SW480 (cell line): Measurements from ENCODE around the gene PEAK3.
A peak's percentile ranks its signal among the peaks of the same experiment; 100 is the strongest.

Source experiments
- DNase-seq: peaks from one replicate; pipeline ENCODE4 v3.0.0-alpha.2; 2016; ENCODE audit warnings: low spot score

Gene PEAK3

DNA sequence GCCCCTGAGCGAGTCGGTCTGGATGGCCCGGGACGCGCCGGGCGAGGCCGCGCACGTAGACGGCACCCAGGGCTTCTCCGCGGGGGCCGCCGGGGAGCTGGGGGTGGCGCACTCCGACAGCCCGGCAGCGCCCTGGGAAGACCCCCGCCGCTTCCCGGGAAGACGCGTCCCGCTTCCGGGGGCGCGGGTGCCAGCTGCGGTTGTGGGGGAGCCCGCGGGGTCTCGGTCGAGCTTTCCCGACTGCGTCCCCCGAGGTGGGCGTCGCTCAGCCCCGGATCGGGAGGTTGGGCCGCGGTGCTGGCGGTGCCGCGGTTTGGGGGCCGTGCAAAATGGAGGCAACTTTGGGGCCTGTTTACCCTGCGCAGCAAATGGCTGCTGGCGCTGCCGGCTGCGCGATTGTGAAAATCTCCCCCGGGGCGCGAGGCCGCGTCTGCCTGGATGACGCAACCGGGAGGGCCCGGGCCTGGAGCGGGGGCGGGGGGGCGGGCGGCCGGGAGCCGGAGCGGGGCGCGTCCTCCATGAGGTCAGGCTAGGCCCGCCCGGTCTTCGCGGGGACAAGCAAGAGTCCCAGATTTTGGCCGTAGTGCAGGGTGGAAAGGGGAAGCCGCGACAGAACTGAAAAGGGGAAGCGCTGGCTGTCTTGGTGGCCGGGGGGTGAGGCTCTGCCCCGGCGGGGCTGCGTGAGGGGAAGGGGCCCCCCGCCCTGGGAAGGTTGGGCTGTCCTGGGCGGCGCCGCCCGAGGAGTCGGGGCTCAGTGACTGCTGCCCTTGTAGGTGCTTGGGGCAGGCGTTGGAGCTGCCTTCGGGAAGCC is 11.3 kb downstream of the PEAK3 start:
- peak; percentile 34 for DNase-seq

DNA sequence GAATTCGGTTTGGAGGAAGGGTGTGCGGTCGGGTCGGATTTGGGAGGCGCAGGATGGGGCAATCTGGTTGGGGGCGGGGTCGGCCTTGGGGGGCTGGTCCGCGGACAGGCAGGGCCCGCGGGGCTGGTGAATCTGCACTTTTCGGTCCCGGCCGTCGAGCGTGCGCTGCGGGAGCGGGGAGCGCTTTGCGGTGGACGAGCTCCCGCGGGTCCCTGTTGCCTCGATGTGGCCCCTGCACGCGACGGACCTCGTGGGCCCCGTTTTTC is 11.9 kb downstream of the PEAK3 start:
- no peak for DNase-seq

DNA sequence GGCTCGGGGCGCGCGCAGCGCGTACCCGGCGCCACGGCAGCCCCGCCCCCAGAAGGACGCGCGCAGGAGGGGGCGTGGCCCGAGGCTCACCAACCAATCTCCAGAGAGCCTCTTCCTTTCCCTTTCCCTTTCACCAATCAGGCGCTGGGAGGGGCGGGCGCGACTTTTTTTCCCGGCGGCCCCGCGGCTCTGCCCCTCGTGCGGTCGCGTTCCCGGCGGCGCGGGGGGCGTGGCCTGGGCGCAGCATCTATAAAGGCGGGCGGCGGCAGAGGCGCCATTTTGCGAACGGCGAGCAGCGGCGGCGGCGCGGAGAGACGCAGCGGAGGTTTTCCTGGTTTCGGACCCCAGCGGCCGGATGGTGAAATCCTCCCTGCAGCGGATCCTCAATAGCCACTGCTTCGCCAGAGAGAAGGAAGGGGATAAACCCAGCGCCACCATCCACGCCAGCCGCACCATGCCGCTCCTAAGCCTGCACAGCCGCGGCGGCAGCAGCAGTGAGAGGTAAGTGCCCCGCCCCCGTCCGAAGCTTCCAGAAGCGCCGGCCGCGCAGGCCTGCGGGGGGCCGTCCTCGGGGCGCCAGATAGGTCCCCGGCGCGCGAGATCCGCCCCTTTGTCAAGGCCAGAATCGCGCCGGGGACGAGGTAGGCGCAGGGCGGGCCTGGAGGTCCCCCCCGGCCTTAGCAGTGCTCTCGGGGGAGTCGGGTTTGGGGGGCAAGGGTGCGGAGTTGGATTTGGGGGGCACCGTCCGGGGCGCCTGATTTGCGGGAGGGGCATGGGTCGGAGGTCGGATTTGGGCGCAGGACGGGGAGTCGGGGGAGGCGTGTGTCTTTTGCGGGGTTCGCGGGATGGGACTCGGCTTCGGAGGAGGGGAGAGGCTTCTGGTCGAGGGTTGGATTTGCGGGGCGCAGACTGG is 12.5 kb downstream of the PEAK3 start:
- DNase-seq = peak; percentile 90

DNA sequence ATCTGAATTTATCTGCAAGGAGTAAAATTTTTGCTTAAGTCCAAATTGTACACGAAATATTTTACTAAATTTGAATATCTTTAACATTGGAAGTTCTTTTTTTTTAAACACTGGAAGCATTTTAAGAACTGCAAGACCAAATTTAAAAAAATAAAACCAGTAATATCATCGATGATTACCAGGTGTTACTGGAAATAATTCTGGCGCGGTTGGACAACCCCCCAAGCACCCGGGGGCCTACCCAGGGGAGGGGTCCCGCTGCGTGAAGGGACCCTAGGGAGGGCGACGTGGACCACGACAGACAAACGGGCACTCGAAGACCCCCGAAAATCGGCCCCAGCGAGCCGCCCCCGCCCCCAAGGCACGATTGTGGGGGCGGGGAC is 13.1 kb downstream of the PEAK3 start:
- no peak for DNase-seq

DNA sequence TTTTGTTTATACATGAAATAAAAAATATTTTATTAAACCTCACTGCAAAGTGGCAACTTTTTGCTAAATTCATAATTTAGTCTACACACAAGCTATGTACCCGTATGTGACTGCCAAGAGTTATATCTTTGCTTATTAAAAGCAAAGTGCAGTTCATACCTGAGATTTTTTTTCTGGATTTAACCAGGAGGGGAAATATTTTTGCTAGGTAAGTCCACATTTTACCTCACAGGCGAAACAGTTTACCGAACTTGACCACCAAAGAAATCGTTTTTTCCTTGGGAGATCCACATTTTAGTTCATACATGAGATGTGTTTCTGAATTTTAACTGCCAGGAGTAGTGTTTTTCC is 13.5 kb downstream of the PEAK3 start:
- DNase-seq = no peak

DNA sequence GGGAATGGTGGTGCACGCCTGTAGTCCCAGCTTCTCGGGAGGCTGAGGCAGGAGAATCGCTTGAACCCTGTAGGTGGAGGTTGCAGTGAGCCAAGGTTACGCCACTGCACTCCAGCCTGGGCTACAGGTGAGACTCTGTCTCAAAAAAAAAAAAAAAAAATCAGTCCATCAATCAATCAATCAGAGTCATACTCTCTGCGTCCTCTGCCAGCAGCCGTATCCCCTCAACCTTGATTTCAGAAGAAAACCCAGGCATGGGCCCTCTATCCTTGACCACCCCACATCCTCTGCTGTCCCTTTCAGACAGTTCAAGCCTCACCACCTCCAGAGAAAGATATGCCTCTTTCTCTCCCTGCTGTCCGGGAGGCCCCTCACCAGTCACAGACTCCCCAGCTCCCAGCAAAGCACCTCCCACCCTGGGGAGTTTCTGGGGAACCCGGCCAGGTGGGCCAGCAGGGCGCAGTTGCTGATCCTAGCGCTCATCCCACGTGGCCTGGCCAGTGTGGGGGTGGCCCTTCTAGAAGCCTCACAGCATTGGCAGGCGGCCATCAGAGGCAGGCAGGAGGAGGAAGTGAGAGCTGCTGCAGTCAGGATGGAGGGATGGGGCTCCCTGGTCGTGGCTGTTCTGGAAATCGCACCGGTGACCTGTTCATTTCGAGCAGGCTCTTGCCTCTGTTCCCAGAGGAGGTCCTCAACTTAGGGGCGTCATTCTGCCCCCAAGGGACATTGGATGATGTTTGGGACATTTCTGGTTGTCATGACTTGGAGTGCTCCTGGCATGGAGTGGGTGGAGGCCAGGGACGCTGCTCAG is 15.6 kb downstream of the PEAK3 start:
- DNase-seq = no peak

DNA sequence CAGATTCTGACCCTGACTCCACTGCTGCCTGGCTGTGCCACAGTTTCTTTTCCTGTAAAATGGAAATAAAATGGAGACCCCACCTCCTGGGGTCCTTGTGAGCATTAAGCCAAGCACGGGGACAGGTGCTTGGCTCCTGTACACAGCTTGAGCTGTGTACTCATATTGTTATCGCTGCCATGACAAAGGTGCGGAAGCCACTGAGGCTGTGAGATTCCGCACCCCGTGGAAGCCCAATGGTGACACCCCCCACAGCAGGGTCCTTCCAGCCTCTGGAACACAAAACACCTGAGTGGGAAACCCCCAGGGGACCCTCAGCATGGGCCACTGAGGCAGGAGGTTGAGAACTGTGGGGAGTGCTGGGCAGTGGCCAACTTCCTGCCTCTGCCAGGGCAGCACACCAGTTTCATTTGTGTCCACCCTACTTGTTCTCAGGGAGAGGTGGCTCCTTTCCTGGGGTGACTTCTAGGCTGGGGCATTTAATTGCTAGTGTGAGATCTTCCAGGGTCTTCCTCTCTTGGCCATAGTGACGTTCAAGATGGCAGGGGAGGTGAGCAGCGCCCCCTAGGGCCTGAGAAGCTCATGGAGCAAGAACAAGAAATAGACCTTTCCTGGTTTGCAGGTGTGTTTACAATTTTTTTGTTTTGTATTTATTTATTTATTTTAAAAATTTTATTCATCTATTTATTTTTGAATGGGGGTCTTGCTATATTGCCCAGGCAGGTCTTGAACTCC is 20.4 kb downstream of the PEAK3 start:
- no peak for DNase-seq

DNA sequence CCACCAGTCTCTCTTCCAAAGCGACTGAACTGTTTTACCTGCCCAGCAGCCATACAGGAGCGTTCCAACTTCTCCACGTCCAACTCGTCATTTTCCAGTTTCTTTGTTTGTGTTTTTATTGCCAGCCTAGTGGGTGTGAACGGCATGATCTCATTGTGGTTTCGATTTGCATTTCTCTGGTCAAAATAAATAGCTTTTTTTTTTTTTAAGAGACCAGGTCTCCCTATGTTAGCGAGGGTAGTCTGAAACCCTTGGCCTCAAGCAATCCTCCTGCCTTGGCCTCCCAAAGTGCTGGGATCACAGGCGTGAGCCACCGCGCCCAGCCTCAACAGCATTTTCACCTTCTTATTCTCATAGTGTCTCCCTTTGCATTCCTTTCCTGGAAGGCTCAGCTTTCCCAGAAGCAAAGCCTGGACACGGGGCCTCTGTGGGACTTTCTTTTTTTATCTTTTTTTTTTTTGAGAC is 21.6 kb downstream of the PEAK3 start:
- peak; percentile 71 for DNase-seq

DNA sequence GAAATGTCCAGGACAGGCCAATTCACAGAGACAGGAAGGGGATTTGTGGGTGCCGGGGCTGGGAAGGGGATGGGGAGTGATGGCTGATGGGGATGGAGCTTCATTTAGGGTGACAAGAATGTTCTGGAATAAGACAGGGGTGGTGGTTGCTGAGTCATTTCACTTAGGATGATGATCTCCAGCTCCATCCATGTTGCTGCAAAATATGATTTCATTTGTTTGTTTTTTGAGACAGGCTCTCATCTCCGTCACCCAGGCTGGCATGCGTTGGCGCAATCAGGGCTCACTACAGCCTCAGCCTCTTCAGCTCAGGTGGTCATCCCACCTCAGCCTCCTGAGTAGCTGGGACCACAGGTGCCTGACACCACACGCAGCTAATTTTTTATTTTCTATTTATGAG is 22.6 kb downstream of the PEAK3 start:
- no peak for DNase-seq

DNA sequence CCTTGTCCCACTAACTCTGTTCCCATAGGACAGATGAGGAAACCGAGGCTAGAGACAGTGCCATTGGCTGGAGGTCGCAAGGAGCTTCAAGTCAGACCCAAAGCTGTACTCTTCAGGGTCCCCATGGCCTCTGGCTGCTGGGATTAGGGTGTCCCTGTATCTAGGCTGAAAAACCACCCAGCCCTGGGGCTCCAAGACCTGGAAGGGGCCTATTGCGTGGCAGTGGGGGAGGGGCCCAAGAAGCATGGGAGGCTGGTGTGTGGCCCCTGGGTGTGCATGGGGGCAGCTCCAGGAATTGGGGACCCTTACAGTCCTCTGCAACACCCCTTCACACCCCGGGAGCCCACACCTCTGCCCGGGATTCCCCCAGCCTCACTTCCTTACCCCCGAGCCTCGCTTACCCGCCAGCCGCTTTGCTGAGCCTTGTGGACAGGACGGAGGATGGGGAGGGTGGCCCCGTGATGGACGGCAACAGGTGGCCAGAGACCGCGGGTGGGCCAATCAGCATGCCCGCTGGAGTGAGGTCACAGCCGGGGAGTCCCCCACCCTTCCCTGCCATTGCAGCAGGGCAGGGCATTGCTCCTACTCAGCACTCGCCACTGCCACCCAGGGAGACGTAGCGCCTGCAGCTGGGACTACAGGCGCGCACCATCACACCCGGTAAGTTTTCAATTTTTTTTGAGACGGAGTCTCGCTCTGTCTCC is 25.8 kb downstream of the PEAK3 start, which contains the start of gene JSRP1:
Gene JSRP1 (minus strand): TSS at position 436 of the 704 bp plus-strand sequence. CDS start 1,103 bp downstream, outside the sequence.
- DNase-seq = no peak

DNA sequence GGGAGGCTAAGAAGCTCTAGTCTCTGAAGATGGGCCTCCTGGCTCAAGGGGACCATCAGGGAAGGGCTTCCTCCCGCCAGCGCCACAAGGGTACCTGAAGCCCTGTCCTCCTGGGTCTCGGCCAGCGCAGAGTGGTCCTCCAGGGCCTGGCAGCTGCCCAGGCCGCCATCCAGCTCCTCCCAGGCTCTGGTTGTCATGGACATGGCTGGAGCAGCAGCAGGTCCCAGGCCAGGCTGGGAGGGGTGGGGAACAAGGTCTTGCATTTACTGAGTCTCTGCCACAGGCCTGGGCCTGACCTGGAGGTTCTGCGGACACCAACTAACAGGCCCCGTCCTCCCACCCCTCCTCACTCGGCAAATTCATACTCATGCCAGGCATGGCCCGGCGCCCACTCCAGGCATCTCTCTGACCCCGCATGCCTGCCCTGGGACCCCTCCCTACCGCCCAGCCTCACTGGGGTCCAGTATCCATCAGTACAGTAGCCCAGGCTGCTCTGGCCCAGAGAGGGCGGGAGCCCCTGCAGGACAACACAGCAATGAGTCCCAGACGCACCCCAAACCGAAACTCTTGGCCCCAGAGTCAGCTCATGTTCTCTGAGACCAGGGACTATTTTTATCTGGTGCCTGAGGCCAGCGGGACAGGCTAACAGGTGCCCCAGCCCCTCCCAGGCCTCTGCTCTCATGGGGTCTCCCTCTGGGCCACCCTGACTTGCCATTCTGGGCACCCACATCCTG is 26.7 kb downstream of the PEAK3 start:
- no peak for DNase-seq

DNA sequence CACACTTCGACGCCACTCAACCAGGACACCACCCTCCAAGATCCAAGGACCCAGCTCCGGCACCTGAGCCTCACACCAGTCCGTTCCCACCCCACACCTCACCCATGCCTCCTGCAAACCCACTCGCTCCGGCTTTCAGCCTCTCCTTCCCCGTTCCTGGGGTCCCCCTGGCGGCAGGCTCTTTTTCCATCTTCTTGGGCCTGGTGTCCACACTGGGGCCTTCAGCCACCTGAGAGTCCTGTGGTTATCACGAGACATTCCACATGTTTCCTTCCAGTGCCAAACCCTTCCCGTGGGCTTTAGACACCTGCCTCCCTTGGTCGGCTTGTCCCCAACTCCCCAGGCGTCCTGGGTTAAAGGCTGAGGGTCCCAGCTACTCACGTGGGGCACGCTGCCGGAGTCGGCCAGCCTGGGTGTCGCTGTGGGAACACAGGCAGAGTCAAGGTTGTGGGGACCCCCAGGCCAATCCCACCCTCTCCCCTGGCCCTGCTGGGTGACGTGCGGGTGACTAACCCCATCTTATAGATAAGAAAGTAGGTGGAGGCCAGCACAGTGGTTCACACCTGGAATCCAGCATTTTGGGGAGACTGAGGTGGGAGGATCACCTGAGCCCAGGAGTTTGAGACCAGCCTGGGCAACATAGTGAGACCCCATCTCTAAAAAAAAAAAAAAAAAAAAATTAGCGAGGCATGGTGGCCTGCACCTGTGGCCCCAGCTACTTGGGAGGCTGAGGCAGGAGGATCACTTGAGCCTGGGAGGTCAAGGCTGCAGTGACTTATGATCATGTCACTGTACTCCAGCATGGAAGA is 27.7 kb downstream of the PEAK3 start:
- no peak for DNase-seq

DNA sequence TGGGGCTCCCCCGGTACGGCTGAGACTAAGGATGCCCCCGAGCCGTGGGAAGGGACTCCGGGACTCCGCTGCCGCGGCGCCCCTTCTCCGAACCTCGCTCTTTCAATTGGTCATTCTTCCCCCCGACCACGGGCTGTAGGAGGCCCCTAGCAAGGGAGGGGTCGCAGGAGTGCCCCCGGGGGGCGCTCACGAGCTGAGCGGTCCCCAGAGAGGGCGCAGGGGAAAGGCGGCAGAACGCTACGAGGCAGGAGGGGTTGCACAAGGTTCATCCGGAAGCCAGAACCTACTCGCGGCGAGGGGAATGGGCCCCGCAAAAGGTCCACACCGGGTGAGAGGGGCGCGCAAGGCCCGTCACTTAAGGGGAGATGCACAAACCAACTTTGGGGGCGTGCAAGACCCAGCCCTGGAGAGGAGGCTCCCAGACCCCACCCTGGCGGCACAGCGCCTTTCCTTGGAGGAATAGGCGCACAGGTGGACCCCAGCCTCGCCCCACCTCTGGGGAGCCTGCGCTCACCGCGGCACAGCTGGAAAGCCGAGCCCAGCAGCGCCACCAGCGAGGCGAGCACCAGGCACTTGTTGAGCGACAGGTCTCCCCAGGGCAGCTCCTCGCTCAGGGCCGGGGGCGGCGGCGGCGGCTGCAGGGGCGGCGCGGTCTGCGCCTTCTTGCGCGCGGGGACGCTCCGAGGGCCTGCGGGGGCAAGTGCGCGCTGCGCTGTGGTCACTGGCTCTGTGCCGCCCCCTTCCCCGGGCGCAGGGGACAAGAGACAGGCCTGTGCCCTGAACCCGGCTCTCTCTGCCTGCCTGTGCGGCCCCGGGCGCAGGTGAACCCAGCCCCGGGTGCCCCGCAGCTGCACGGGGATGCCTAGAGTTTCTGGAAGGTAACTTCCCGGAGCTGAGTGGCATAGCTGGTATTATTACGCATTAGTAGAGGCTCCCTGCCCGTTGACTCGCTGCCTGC is 28.6 kb downstream of the PEAK3 start:
- no peak for DNase-seq

DNA sequence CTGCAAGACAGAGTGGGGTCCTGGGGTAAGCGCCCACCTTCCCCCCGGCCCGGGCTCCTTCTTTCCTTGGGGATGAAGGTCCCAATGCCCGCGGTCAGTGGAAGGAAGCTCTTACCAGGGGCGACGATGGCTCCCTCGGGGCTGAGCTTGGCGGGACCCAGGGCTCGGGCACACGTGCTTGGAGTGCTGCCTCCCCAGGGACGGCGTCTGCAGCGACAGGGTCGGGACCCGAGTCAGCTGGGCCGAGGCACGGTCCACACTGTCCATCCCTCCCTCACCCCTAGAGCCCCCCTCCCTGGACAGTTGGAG is 29.2 kb downstream of the PEAK3 start:
- no peak for DNase-seq

DNA sequence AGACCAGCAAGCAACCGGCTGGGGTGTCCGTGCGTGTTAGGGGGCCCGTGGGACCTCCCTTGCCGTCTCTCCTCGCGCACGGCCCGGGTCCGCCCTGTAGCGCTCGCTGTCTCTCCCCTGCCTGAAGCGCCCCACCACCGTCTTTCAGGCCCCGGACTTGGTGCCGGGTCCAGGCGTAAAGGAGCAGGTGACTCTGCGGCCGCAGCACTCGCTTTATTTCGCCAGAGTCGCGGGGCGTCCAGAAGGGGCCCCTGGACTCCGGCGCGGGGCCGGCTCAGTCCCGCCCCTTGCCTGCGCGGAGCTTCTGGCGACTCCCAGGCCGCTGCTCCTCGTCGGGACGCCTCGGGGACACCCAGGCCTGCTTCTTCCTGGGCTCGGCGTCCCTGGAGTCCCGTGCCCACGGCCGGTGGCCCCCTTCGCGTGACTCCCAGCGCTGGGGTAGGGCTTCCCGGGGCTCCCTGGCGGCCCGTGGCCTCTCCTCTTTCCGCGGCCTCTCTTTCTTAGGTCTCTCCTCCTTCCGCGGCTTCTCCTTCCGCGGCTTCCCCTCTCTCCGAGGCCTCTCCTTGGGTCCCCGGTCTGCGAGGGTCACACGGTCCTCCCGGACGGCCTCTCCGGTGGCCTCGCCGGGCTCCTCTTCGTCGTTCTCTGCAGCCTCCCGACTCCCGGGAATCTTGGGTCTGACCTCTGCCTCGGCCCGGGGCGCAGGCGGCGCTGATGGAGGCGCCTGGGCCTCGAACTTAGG is 29.7 kb downstream of the PEAK3 start:
- no peak for DNase-seq

DNA sequence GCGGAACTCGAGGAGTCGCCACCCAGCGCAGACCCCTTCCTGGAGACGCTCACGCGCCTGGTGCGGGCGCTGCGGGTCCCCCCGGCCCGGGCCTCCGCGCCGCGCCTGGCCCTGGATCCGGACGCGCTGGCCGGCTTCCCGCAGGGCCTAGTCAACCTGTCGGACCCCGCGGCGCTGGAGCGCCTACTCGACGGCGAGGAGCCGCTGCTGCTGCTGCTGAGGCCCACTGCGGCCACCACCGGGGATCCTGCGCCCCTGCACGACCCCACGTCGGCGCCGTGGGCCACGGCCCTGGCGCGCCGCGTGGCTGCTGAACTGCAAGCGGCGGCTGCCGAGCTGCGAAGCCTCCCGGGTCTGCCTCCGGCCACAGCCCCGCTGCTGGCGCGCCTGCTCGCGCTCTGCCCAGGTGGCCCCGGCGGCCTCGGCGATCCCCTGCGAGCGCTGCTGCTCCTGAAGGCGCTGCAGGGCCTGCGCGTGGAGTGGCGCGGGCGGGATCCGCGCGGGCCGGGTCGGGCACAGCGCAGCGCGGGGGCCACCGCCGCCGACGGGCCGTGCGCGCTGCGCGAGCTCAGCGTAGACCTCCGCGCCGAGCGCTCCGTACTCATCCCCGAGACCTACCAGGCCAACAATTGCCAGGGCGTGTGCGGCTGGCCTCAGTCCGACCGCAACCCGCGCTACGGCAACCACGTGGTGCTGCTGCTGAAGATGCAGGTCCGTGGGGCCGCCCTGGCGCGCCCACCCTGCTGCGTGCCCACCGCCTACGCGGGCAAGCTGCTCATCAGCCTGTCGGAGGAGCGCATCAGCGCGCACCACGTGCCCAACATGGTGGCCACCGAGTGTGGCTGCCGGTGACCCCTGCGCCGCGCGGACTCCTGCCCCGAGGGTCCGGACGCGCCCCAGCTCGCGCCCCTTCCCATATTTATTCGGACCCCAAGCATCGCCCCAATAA is 30.6 kb downstream of the PEAK3 start:
- DNase-seq = no peak

DNA sequence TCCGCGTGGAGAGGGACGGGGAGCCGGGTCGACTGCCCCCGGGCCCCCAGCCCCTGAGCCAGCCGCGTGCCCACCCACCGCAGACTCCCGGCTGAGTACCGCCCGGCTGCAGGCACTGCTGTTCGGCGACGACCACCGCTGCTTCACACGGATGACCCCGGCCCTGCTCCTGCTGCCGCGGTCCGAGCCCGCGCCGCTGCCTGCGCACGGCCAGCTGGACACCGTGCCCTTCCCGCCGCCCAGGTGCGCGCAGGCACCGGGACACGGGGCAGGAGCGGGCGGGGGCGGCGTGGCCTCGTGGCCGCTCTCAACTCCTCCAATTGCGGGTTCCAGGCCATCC is 31.2 kb downstream of the PEAK3 start:
- no peak for DNase-seq
